Keratinocyte (primary cell): ENCODE results near the gene ENKUR. TPM values are rescaled to one million over a fixed set of nuclear protein-coding genes. Genes with fewer than 3 reads are reported as not detected.

Experiments used
- DNase-seq: peaks from one replicate; pipeline ENCODE4 v3.0.0-alpha.2; 2011; ENCODE audit warnings: low read depth, missing footprints, low spot score
- FAIRE-seq: peaks from 2 replicates; lab custom pipeline; 2011; peaks lifted over from hg19 to GRCh38; lab: Jason Lieb, UNC
- H2AFZ ChIP-seq: 2 replicates; pipeline ENCODE4 v1.6.0; 2012; ENCODE audit warnings: low read length, control low read depth, inconsistent platforms; ENCODE audit not compliant: control insufficient read depth
- H3K27ac ChIP-seq: 2 replicates; pipeline ENCODE4 v1.5.1; 2011; ENCODE audit warnings: low read length; ENCODE audit not compliant: control insufficient read depth, insufficient read depth
- H3K27me3 ChIP-seq: 3 replicates; pipeline ENCODE4 v1.6.0; 2011; ENCODE audit warnings: low read length; ENCODE audit not compliant: control insufficient read depth, insufficient read depth; ENCODE audit errors: extremely low read depth
- H3K36me3 ChIP-seq, 2 experiments: 2 replicates in 1 of 2; 3 replicates in 1 of 2; pipeline ENCODE4 v1.5.1; 2011; ENCODE audit warnings: low read length in 2 of 2, mild to moderate bottlenecking in 1 of 2; ENCODE audit not compliant: control insufficient read depth in 2 of 2, insufficient read depth in 2 of 2; ENCODE audit errors: extremely low read depth in 1 of 2
- H3K4me1 ChIP-seq: 3 replicates; pipeline ENCODE4 v1.5.1; 2011; ENCODE audit warnings: low read length; ENCODE audit not compliant: control insufficient read depth, insufficient read depth; ENCODE audit errors: extremely low read depth
- H3K4me2 ChIP-seq: 3 replicates; pipeline ENCODE4 v1.6.0; 2011; ENCODE audit warnings: low read depth, low read length; ENCODE audit not compliant: control insufficient read depth, insufficient read depth; ENCODE audit errors: extremely low read depth
- H3K4me3 ChIP-seq, 3 experiments: fragments of 200-600 bp in 1 of 3; sonication (generic) in 1 of 3; 2 replicates in 2 of 3; 3 replicates in 1 of 3; pipeline ENCODE4 v1.5.1; 2011 to 2016; ENCODE audit warnings: low read length in 3 of 3, mild to moderate bottlenecking in 3 of 3, control low read depth in 2 of 3, inconsistent platforms in 1 of 3, low read depth in 1 of 3, mixed read lengths in 1 of 3, mixed run types in 1 of 3, moderate library complexity in 1 of 3; ENCODE audit not compliant: control insufficient read depth in 2 of 3, insufficient read depth in 2 of 3; ENCODE audit errors: extremely low read depth in 1 of 3
- H3K79me2 ChIP-seq: 2 replicates; pipeline ENCODE4 v1.6.0; 2012; ENCODE audit warnings: low read length; ENCODE audit not compliant: control insufficient read depth, insufficient read depth
- H3K9ac ChIP-seq: 3 replicates; pipeline ENCODE4 v1.6.0; 2011; ENCODE audit warnings: low read length; ENCODE audit not compliant: control insufficient read depth, insufficient read depth; ENCODE audit errors: extremely low read depth
- H3K9me1 ChIP-seq: 3 replicates; pipeline ENCODE4 v1.6.0; 2011; ENCODE audit warnings: low read length; ENCODE audit not compliant: control insufficient read depth, insufficient read depth; ENCODE audit errors: extremely low read depth
- H3K9me3 ChIP-seq: 2 replicates; pipeline ENCODE4 v1.5.1; 2012; ENCODE audit warnings: low read depth, low read length; ENCODE audit not compliant: control insufficient read depth
- H4K20me1 ChIP-seq: 3 replicates; pipeline ENCODE4 v1.6.0; 2011; ENCODE audit warnings: low read length; ENCODE audit not compliant: control insufficient read depth, insufficient read depth; ENCODE audit errors: extremely low read depth
- EZH2 ChIP-seq: IDR thresholded peaks from one replicate; pipeline ENCODE4 v1.6.1; 2012; ENCODE audit warnings: inconsistent platforms, mild to moderate bottlenecking, low read length, moderate library complexity
- dilution Hi-C: fragments of 300-500 bp; cut with MboI; formaldehyde crosslinking; loops from one replicate; pipeline ENCODE4 v1.7.0; 2020; ENCODE audit warnings: low sequenced_read_pairs; ENCODE audit not compliant: extremely low pct_ligation_motif_present
- polyA plus RNA-seq, 5 experiments: library from polyadenylated mRNA; depleted of rRNA in 3 of 5; stranded (reverse) in 3 of 5; stranded (forward) in 1 of 5; unstranded in 1 of 5; fragments of >200 nt; gene quantifications; 1 replicate in 1 of 5; 2 replicates in 3 of 5; 3 replicates in 1 of 5; pipeline versions ENCODE4 v1.2.1 to v1.2.3, GENCODE V29; 2011 to 2012; ENCODE audit warnings: missing spikeins in 2 of 5, low read depth in 1 of 5, low replicate concordance in 1 of 5
- TF ChIP-seq, protein P1 (sequence below), 3 experiments: IDR thresholded peaks in 1 of 3; conservative IDR thresholded peaks in 1 of 3; optimal IDR thresholded peaks in 1 of 3; 2 replicates in 2 of 3; 3 replicates in 1 of 3; pipeline versions ENCODE3 to v1.5.1; 2011; ENCODE audit warnings: low read length in 3 of 3, mild to moderate bottlenecking in 3 of 3, moderate library complexity in 2 of 3, control low read depth in 1 of 3, inconsistent platforms in 1 of 3; ENCODE audit not compliant: insufficient read depth in 2 of 3; ENCODE audit errors: extremely low read depth in 1 of 3

Gene ENKUR
- polyA plus RNA-seq, 1 donor (not counting 4 experiments of a cell fraction or from before 2014, with no cell fraction given) = 0.03 TPM

DNA sequence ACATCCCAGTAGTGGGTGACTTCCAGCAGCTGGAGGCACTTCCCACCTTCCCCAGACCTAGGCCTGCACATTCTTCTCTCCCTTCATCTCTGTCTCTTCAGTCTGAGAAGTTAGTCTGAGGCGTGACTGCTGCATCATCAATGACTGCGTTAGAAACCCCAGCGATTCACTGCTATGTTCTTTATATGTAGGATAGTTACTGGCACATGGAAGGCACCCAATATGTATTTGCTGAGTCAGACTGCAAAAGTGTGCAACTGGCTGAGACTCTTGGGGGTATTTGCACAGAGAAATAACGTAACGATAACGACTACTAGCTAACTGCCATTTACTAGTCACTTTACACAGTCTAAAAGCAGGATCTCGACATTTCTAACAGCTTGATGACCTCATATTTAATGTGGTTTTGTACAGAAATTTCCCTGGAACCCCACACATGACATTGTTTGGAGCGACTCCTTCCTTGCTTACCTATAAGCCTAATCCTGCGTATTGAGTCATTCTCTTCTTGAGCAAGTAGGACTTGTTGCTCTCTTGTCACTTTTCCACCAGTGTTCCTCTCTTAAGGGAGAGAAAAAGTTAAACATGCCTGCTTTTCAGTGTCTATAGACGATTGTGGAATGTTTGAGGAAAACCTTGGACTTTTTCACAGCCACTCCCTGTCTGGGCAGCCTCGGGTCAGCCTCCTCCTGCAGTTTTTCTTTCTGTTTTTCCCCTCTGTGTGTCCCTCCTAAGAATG, 45.9 kb upstream of the ENKUR start:
- Histone ChIP-seq H3K9ac (peak overlapping the region; percentile 83), H3K9me1 (no peaks in the 10 kb centered on the region), H2AFZ (peak overlapping the region; percentile 57), H3K4me1 (peaks cover 29% of the 10 kb centered on the region), H3K27me3 (no peaks in the 10 kb centered on the region), H3K27ac (peak overlapping the region; percentile 99), H4K20me1 (no peaks in the 10 kb centered on the region), H3K9me3 (no peaks in the 10 kb centered on the region), H3K4me2 (peak overlapping the region; percentile 80), H3K4me3 (peak overlapping the region in 1 of 3 experiments; percentile 28), H3K79me2 (no peaks in the 10 kb centered on the region), H3K36me3 (no peaks in the 10 kb centered on the region)
- FAIRE-seq = peak; percentile 13
- DNase-seq = peak; percentile 33
- dilution Hi-C loops = no loop called here
- TF ChIP-seq, protein P1, sequence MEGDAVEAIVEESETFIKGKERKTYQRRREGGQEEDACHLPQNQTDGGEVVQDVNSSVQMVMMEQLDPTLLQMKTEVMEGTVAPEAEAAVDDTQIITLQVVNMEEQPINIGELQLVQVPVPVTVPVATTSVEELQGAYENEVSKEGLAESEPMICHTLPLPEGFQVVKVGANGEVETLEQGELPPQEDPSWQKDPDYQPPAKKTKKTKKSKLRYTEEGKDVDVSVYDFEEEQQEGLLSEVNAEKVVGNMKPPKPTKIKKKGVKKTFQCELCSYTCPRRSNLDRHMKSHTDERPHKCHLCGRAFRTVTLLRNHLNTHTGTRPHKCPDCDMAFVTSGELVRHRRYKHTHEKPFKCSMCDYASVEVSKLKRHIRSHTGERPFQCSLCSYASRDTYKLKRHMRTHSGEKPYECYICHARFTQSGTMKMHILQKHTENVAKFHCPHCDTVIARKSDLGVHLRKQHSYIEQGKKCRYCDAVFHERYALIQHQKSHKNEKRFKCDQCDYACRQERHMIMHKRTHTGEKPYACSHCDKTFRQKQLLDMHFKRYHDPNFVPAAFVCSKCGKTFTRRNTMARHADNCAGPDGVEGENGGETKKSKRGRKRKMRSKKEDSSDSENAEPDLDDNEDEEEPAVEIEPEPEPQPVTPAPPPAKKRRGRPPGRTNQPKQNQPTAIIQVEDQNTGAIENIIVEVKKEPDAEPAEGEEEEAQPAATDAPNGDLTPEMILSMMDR (optimal IDR thresholded peaks at IDR 0.05 in 1 of 3, IDR thresholded peaks at IDR 0.05 in 1 of 3, conservative IDR thresholded peaks at IDR 0.05 in 1 of 3; ENCODE audit: extremely low read depth in 1 of 3, insufficient read depth in 2 of 3, low read length in 3 of 3) = no peak
- TF ChIP-seq EZH2 = no peak

DNA sequence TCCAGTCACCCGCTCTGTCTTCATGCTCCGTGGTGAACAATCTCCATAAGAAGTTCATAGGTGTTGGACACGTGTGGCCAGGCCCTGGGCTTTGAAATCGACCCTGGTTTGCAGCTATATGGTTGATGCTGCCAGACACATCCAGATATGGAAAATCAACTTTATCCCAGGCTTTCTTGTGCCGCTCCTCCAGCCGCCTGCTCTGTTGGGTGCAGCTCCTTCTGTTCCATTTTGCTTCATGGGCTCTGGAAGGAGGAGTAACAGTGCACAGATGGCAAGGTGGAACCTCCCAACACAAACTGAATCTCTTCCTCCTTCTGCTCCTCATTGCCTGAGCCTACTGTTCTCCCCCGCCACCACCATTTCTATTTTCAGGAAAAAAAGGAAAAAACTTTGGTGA, 45.2 kb upstream of the ENKUR start:
- FAIRE-seq (no peak), DNase-seq (no peak)
- H3K27me3 ChIP-seq = no peaks in the 10 kb centered on the region
- dilution Hi-C loops = no loop called here
- H3K79me2 ChIP-seq = no peaks in the 10 kb centered on the region
- H3K9me3 ChIP-seq = no peaks in the 10 kb centered on the region
- H3K9ac ChIP-seq = no peak overlapping the region
- no peak overlapping the region for H3K4me2 ChIP-seq
- no peak overlapping the region for H3K4me3 ChIP-seq
- no peaks in the 10 kb centered on the region for H3K9me1 ChIP-seq
- H2AFZ ChIP-seq = no peak overlapping the region
- H3K36me3 ChIP-seq = no peaks in the 10 kb centered on the region
- no peaks in the 10 kb centered on the region for H4K20me1 ChIP-seq
- TF ChIP-seq EZH2 = no peak
- TF ChIP-seq, protein P1 (optimal IDR thresholded peaks at IDR 0.05 in 1 of 3, IDR thresholded peaks at IDR 0.05 in 1 of 3, conservative IDR thresholded peaks at IDR 0.05 in 1 of 3; ENCODE audit: extremely low read depth in 1 of 3, insufficient read depth in 2 of 3, low read length in 3 of 3) = no peak
- peaks cover 29% of the 10 kb centered on the region for H3K4me1 ChIP-seq
- H3K27ac ChIP-seq = peak overlapping the region; percentile 99
